SU-DHL-6 (cell line): ENCODE data around the gene PPP2R2D.

ENCODE experiments used
- EZH2phosphoT487 ChIP-seq: fragments of 200-600 bp; sonication (generic), shearing (Covaris generic); conservative IDR thresholded peaks from 2 replicates; pipeline ENCODE4 v1.6.1; 2018; ENCODE audit warnings: mild to moderate bottlenecking, antibody characterized with exemption, low read length, moderate library complexity, mixed read lengths
- TF ChIP-seq, protein P1 (sequence below): fragments of 200-600 bp; sonication (generic); IDR thresholded peaks from one replicate; pipeline ENCODE4 v1.5.1; 2017; ENCODE audit warnings: antibody characterized with exemption, mild to moderate bottlenecking, low read length, moderate library complexity; ENCODE audit not compliant: insufficient read depth, poor library complexity, severe bottlenecking

GRCh38 chr10:131875501-131875900, 25.3 kb upstream of the PPP2R2D start:
- TF ChIP-seq, protein P1, sequence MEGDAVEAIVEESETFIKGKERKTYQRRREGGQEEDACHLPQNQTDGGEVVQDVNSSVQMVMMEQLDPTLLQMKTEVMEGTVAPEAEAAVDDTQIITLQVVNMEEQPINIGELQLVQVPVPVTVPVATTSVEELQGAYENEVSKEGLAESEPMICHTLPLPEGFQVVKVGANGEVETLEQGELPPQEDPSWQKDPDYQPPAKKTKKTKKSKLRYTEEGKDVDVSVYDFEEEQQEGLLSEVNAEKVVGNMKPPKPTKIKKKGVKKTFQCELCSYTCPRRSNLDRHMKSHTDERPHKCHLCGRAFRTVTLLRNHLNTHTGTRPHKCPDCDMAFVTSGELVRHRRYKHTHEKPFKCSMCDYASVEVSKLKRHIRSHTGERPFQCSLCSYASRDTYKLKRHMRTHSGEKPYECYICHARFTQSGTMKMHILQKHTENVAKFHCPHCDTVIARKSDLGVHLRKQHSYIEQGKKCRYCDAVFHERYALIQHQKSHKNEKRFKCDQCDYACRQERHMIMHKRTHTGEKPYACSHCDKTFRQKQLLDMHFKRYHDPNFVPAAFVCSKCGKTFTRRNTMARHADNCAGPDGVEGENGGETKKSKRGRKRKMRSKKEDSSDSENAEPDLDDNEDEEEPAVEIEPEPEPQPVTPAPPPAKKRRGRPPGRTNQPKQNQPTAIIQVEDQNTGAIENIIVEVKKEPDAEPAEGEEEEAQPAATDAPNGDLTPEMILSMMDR: no peak
- no peak for TF ChIP-seq EZH2phosphoT487
